BJ (cell line): Measurements from ENCODE around the gene ZIC4. TPM values are rescaled to one million over a fixed set of nuclear protein-coding genes. Genes with fewer than 3 reads are reported as not detected.

ENCODE experiments used
- CTCF ChIA-PET: fragments of 350-600 bp; formaldehyde crosslinking; extraction: SDS; loops from one replicate; lab custom pipeline; 2021; ENCODE audit warnings: antibody characterized with exemption, inconsistent platforms; lab: Yijun Ruan, JAX
- POLR2A ChIA-PET: fragments of 300-600 bp; sonication (Branson Sonifier 250); formaldehyde crosslinking; extraction: SDS; loops from one replicate; lab custom pipeline; 2021; ENCODE audit warnings: antibody characterized with exemption; lab: Charles Lee
- DNase-seq: peaks from one replicate; pipeline ENCODE4 v3.0.0-alpha.2; 2011; ENCODE audit warnings: low read depth
- H3K27me3 ChIP-seq: 2 replicates; pipeline ENCODE4 v1.6.0; 2011; ENCODE audit warnings: low read length; ENCODE audit not compliant: control insufficient read depth, insufficient read depth
- H3K36me3 ChIP-seq: 2 replicates; pipeline ENCODE4 v1.5.1; 2011; ENCODE audit warnings: low read length; ENCODE audit not compliant: control insufficient read depth, insufficient read depth
- H3K4me3 ChIP-seq: 2 replicates; pipeline ENCODE4 v1.5.1; 2011; ENCODE audit warnings: low read depth, mild to moderate bottlenecking, control low read depth, low read length
- CTCF ChIP-seq: IDR thresholded peaks from 2 replicates; pipeline ENCODE4 v1.5.1; 2011; ENCODE audit warnings: low read depth, mild to moderate bottlenecking, control low read depth, inconsistent platforms, low read length, moderate library complexity; ENCODE audit not compliant: insufficient read depth
- polyA plus RNA-seq: library from polyadenylated mRNA; depleted of rRNA; stranded (reverse); fragments of >200 nt; gene quantifications from 2 replicates; pipeline ENCODE4 v1.2.3, GENCODE V29; 2011

Gene ZIC4
- polyA plus RNA-seq, 1 experiment: 3.2 TPM

DNA sequence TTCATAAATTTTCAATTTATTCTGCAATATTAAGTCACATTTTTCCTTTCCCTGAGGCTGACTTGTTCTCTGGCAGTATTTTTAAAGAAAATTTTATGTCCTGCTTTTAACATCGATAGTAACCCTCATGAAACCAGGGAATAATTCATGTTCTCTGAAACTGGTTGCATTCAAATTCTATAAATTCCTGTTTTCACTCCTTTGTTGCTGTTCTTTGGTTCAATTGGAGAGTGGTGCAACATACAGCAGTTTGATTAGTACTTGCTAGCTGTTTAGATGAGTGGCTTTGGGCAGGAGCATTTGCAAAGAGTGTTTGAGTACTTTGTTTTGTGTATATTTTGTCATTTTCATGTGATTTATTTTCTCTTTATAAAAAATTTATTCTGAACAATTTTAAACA, 22.0 kb upstream of the ZIC4 start:
- no peak for TF ChIP-seq CTCF
- Histone ChIP-seq H3K4me3 (no peak overlapping the region), H3K27me3 (peaks cover 5% of the 10 kb centered on the region), H3K36me3 (no peaks in the 10 kb centered on the region)
- ChIA-PET POLR2A (no interaction called here), CTCF (interaction anchor here (0.6 kb wide), 1 partner anchor 18 kb away, joined by 4 read pairs; no protein-coding TSS in a partner anchor)
- no peak for DNase-seq

- Histone ChIP-seq H3K4me3 (no peak overlapping the region), H3K27me3 (peaks cover 8% of the 10 kb centered on the region), H3K36me3 (no peaks in the 10 kb centered on the region)
- POLR2A ChIA-PET: no interaction called here
- DNase-seq: no peak
- CTCF ChIA-PET: interaction anchor here (0.6 kb wide), 2 partner anchors 17 to 708 kb away, joined by 3 to 4 read pairs; no protein-coding TSS in a partner anchor
- no peak for TF ChIP-seq CTCF
Observed at GRCh38 chr3:147427746-147428145, 21.4 kb upstream of the ZIC4 start.

- POLR2A ChIA-PET: no interaction called here
- DNase-seq: no peak
- Histone ChIP-seq H3K27me3 (peaks cover 8% of the 10 kb centered on the region), H3K4me3 (no peak overlapping the region), H3K36me3 (no peaks in the 10 kb centered on the region)
- no peak for TF ChIP-seq CTCF
- CTCF ChIA-PET: no interaction called here
Observed at GRCh38 chr3:147426931-147427330, 20.6 kb upstream of the ZIC4 start.

GRCh38 chr3:147425388-147425850, 19.1 kb upstream of the ZIC4 start:
- CTCF ChIA-PET: interaction anchor here (0.6 to 0.7 kb wide), 2 partner anchors 22 to 1085 kb away, joined by 3 read pairs; no protein-coding TSS in a partner anchor
- TF ChIP-seq CTCF: no peak
- POLR2A ChIA-PET: interaction anchor here (0.7 kb wide), 1 partner anchor 10 kb away, joined by 4 read pairs; no protein-coding TSS in a partner anchor
- H3K4me3 ChIP-seq: no peak overlapping the region
- DNase-seq: no peak
- H3K36me3 ChIP-seq: no peaks in the 10 kb centered on the region
- peaks cover 12% of the 10 kb centered on the region for H3K27me3 ChIP-seq

DNA sequence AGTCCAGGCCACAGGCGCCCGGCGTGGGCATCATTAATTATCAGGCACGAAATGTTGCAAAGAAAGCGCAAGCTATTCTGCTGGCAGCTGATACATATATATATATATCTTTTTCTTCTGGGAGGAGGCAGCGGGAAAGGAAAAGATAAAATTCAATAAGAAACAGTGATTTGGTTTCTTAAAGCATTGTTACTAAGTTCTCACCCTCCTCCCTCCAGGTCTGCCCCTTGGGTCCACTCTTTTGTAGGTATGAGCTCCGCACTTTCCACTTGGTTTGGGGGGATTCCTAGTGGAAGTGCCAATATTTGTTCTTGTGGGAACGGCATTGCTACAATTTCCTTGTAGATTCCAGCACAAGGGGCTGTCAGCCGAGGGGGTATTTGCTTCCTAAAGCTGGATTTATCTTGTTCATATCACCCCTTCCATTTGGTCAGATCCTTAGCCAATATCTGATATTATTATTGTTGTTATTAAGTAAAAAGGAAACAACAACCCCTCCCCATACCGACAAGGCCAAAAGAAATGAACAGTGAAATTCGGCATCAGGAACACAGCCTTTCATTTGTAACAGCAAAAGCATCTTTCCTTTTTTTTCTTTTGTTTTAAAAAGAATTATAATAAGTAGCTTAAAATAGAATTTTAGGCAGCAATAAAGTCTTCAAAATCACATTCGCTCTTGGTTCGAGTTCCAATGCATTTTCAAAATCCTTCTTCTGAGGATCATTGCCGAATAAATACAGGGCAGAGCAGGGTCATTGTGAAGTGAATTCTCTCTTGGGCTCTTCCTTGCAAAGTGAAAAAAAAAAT, 18.4 kb upstream of the ZIC4 start:
- CTCF ChIA-PET: interaction anchor here (0.6 to 0.7 kb wide), 2 partner anchors 21 to 1084 kb away, joined by 3 read pairs; no protein-coding TSS in a partner anchor
- no peak for TF ChIP-seq CTCF
- no peak for DNase-seq
- POLR2A ChIA-PET: interaction anchor here (0.7 kb wide), 1 partner anchor 9 kb away, joined by 4 read pairs; no protein-coding TSS in a partner anchor
- peaks cover 12% of the 10 kb centered on the region for H3K27me3 ChIP-seq
- no peak overlapping the region for H3K4me3 ChIP-seq
- no peaks in the 10 kb centered on the region for H3K36me3 ChIP-seq
